Stomach (tissue), 9 donors: Measurements from ENCODE around the gene ACAD10. TPM values are rescaled to one million over a fixed set of nuclear protein-coding genes. Genes with fewer than 3 reads are reported as not detected.

ENCODE experiments used
- DNase-seq, 2 donors: peaks; one replicate each; pipeline versions ENCODE4 v3.0.0 to v3.0.0-alpha.2; 2013 to 2019
- H3K27ac ChIP-seq, 5 donors: fragments of 200-600 bp in 4 of 5; sonication (generic) in 4 of 5; one replicate each; pipeline ENCODE4 v1.5.1; 2013 to 2019; ENCODE audit warnings: mild to moderate bottlenecking in 1 of 5, moderate library complexity in 1 of 5
- H3K27me3 ChIP-seq, 3 donors: fragments of 200-600 bp; sonication (generic); one replicate each; pipeline ENCODE4 v1.5.1; 2017 to 2019; ENCODE audit warnings: mixed run types in 1 of 3
- H3K36me3 ChIP-seq, 4 donors: fragments of 200-600 bp; sonication (generic); 1 replicate in 3 of 4; 2 replicates in 1 of 4; pipeline ENCODE4 v1.5.1; 2016 to 2019
- H3K4me1 ChIP-seq, 4 donors: fragments of 200-600 bp; sonication (generic); one replicate each; pipeline ENCODE4 v1.5.1; 2016 to 2019
- H3K4me3 ChIP-seq, 4 donors: fragments of 200-600 bp; sonication (generic) in 3 of 4; one replicate each; pipeline ENCODE4 v1.5.1; 2016 to 2019; ENCODE audit warnings: mild to moderate bottlenecking in 1 of 4
- H3K9me3 ChIP-seq, 4 donors: fragments of 200-600 bp; sonication (generic); one replicate each; pipeline ENCODE4 v1.5.1; 2016 to 2019
- CTCF ChIP-seq, 7 experiments: fragments of 450-650 bp in 4 of 7; fragments of 200-600 bp in 3 of 7; sonication (generic) in 3 of 7; IDR thresholded peaks; one replicate each; pipeline ENCODE4 v1.5.1; 2016 to 2019; ENCODE audit warnings: antibody characterized with exemption in 7 of 7, control low read depth in 2 of 7, mild to moderate bottlenecking in 1 of 7
- EP300 ChIP-seq: sonication (generic); formaldehyde crosslinking; IDR thresholded peaks from one replicate; pipeline ENCODE4 v1.6.1; 2017; ENCODE audit warnings: antibody characterized with exemption
- POLR2A ChIP-seq, 4 donors: fragments of 450-650 bp; IDR thresholded peaks; one replicate each; pipeline ENCODE4 v1.6.1; 2016; ENCODE audit warnings: antibody characterized with exemption in 4 of 4, control low read depth in 2 of 4, mild to moderate bottlenecking in 1 of 4, moderate library complexity in 1 of 4
- POLR2AphosphoS5 ChIP-seq, 3 donors: sonication (generic); formaldehyde crosslinking; IDR thresholded peaks; one replicate each; pipeline ENCODE4 v1.6.1; 2016; ENCODE audit warnings: antibody characterized with exemption in 3 of 3
- WGBS, 5 donors: extraction: QIAGEN DNeasy Blood & Tissue Kit in 3 of 5; methylation state at CpG; one replicate each; pipeline versions ENCODE4 v1.1.5 to v1.1.7; 2013 to 2018; 5-methylcytosine and 5-hydroxymethylcytosine counted together
- intact Hi-C: fragments of 100-400 bp; cut with DNase I; formaldehyde crosslinking; loops from one replicate; pipeline ENCODE4 v1.15.1; 2023; ENCODE audit warnings: low total_unique reads
- polyA plus RNA-seq, 3 donors: library from polyadenylated mRNA; stranded (reverse); fragments of 200-250 nt; gene quantifications; one replicate each; pipeline ENCODE4 v1.2.3, GENCODE V29; 2013
- total RNA-seq, 5 donors: library from RNA; depleted of rRNA; stranded (reverse); fragments of >200 nt; gene quantifications; one replicate each; pipeline versions ENCODE4 v1.1.0 to v1.2.3, GENCODE V29; 2014 to 2016
- donor health status: healthy with polysubstance abuse.
- donor health status: Bipolar disorder and iron deficiency.
- donor health status: healthy.

Gene ACAD10
- total and polyA plus RNA-seq, 8 donors, result 9.4 to 128 (median 22.4) TPM

DNA sequence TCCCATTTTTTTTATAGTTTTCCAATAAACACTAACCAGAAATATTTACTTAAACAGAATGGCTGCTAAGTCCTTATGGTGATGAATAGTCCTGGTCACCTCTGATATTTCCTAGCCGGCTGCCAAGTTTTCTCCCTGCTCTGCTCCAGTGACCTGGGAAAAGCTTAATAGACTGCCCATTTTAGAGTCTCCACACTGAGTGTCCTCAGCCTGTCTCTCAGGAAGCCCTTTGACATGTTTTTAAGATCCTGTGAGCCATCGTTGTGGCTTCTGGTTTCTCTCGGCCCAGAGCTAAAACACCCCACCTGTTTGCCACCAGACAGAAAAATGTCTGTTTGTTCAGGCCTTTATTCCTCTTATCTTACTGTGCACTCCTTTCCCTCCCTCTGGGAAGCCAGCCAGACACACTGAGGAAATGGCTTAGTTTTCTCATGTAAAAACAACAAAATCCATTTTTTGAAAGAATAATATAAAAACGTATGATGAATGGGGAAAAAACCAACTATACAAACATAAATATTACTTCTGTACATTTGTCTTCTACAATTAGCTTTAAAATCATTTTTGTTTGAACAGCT is 55.5 kb downstream of the ACAD10 start:
- Histone ChIP-seq H3K4me3 (no peak overlapping the region), H3K9me3 (no peaks in the 10 kb centered on the region), H3K27ac (peak overlapping the region in 4 of 5 donors; percentile 39 to 81 (median 55)), H3K36me3 (peaks cover 31 to 60% (median 51%) of the 10 kb centered on the region in 4 donors), H3K27me3 (no peaks in the 10 kb centered on the region), H3K4me1 (peaks cover 4 to 23% (median 13%) of the 10 kb centered on the region in 4 donors)
- WGBS, 5 donors, result 10 to 20% (median 13%) methylated on average over 4 of the region's 4 CpGs
- TF ChIP-seq CTCF (IDR thresholded peaks at IDR 0.05), result no peak
- no peak for TF ChIP-seq EP300
- no peak for TF ChIP-seq POLR2AphosphoS5 (IDR thresholded peaks at IDR 0.05)
- no peak for TF ChIP-seq POLR2A (IDR thresholded peaks at IDR 0.05)
- DNase-seq, result peak; percentile 43 to 65
- intact Hi-C loops, result no loop called here

DNA sequence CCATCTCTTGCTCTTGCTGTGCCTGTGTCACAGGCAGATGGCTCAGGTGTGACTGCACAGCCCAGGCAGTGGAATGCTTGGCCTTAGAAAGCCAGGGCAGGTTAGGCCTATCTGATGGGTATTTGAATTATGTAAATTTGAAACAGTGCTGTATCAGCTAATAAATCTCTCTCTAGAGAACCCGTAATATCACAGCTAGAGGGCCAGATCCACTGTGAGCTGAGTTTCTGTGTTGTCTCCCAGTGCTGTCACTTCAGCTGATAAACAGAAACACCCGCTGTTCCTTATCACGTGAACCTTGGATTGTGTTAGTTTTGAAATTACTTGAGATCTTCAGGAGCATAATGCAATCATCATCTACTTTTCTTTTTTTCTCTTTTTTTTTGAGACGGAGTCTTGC is 59.4 kb downstream of the ACAD10 start:
- no peak for TF ChIP-seq POLR2A (IDR thresholded peaks at IDR 0.05)
- no peak for TF ChIP-seq CTCF (IDR thresholded peaks at IDR 0.05)
- TF ChIP-seq EP300, result no peak
- TF ChIP-seq POLR2AphosphoS5 (IDR thresholded peaks at IDR 0.05), result no peak
- intact Hi-C loops, result no loop called here

GRCh38 chr12:111747333-111747732 is 61.5 kb downstream of the ACAD10 start:
- Histone ChIP-seq H3K4me3 (no peak overlapping the region), H3K27me3 (no peaks in the 10 kb centered on the region), H3K27ac (no peak overlapping the region), H3K36me3 (peaks cover 42 to 82% (median 79%) of the 10 kb centered on the region in 4 donors), H3K9me3 (no peaks in the 10 kb centered on the region), H3K4me1 (no peaks in the 10 kb centered on the region)
- no peak for DNase-seq
- TF ChIP-seq POLR2A (IDR thresholded peaks at IDR 0.05) (no peak), CTCF (IDR thresholded peaks at IDR 0.05) (no peak), POLR2AphosphoS5 (IDR thresholded peaks at IDR 0.05) (no peak), EP300 (no peak)
- intact Hi-C loops, result no loop called here
- 85 to 90% (median 87%) methylated on average over 7 to 9 of the region's 9 CpGs for WGBS, 5 donors

More for the DNA sequence above, 59.4 kb downstream of the ACAD10 start:
- WGBS, 5 donors, result 80 to 91% (median 88%) methylated on average over 4 of the region's 4 CpGs
- no peaks in the 10 kb centered on the region for H3K27me3 ChIP-seq
- no peak for DNase-seq
- no peaks in the 10 kb centered on the region for H3K9me3 ChIP-seq
- H3K36me3 ChIP-seq, result peaks cover 42 to 65% (median 62%) of the 10 kb centered on the region in 4 donors
- H3K4me3 ChIP-seq, result no peak overlapping the region
- no peak overlapping the region for H3K27ac ChIP-seq
- H3K4me1 ChIP-seq, result peaks cover 4 to 20% (median 13%) of the 10 kb centered on the region in 4 donors

DNA sequence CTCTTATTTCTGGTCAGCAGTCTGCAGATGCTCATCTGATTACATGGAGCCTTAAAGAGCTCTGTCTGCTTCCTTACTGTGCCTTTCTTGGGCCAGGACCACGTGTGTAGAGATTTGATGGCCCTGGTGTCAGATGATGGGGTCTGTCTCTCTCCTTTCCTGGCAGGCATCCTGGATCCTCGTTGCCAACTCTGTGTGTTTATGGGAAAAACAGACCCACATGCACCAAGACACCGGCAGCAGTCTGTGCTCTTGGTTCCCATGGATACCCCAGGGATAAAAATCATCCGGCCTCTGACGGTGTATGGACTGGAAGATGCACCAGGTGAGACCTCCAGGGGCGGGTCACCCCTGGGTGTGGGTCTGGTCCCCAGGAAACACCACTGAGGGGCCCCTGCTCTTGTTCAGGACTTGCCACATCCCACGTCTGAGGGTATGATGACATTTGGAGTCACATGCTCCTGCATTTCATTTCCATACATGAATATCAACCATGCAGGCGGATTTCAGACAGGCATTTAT is 62.4 kb downstream of the ACAD10 start:
- intact Hi-C loops, result no loop called here
- Histone ChIP-seq H3K4me3 (no peak overlapping the region), H3K4me1 (peaks cover 0 to 5% (median 2%) of the 10 kb centered on the region in 4 donors), H3K36me3 (peaks cover 42 to 83% (median 79%) of the 10 kb centered on the region in 4 donors), H3K9me3 (no peaks in the 10 kb centered on the region), H3K27ac (no peak overlapping the region), H3K27me3 (no peaks in the 10 kb centered on the region)
- 63 to 82% (median 72%) methylated on average over 4 to 8 of the region's 8 CpGs for WGBS, 5 donors
- no peak for TF ChIP-seq EP300
- no peak for TF ChIP-seq POLR2AphosphoS5 (IDR thresholded peaks at IDR 0.05)
- no peak for TF ChIP-seq CTCF (IDR thresholded peaks at IDR 0.05)
- TF ChIP-seq POLR2A (IDR thresholded peaks at IDR 0.05), result no peak
- no peak for DNase-seq
